GM23338 (cell line): Measurements from ENCODE around the gene ITGA1.

Source experiments
- CREB1 ChIP-seq: fragments of 250-450 bp; sonication (Bioruptor Pico); IDR thresholded peaks from 2 replicates; pipeline ENCODE4 v1.5.0; 2020; ENCODE audit warnings: low read depth, mild to moderate bottlenecking, moderate library complexity
- EZH2 ChIP-seq: fragments of 200-600 bp; sonication (generic); IDR thresholded peaks from one replicate; pipeline ENCODE4 v1.8.0; 2017; ENCODE audit warnings: antibody characterized with exemption, mild to moderate bottlenecking, low read depth; ENCODE audit not compliant: unreplicated experiment
- EZH2phosphoT487 ChIP-seq: fragments of 200-600 bp; sonication (generic); IDR thresholded peaks from one replicate; pipeline ENCODE4 v1.8.1; 2018; ENCODE audit warnings: antibody characterized with exemption; ENCODE audit not compliant: unreplicated experiment
- POLR2AphosphoS5 ChIP-seq: IDR thresholded peaks from 2 replicates; pipeline ENCODE4 v1.6.1; 2016; ENCODE audit warnings: antibody characterized with exemption, low read depth
- ZNF114 ChIP-seq: fragments of 250-450 bp; sonication (Bioruptor Pico); IDR thresholded peaks from 2 replicates; pipeline ENCODE4 v1.5.0; 2020; ENCODE audit warnings: mild to moderate bottlenecking, moderate library complexity
- TF ChIP-seq, protein P1 (sequence below), 2 experiments: fragments of 200-600 bp in 1 of 2; sonication (generic) in 1 of 2; conservative IDR thresholded peaks; 2 replicates each; pipeline versions ENCODE4 v1.5.1 to v1.6.1; 2016 to 2017; ENCODE audit warnings: antibody characterized with exemption in 2 of 2, low read depth in 2 of 2, mild to moderate bottlenecking in 2 of 2, moderate library complexity in 1 of 2
- TF ChIP-seq, protein P2 (sequence below): IDR thresholded peaks from one replicate; pipeline ENCODE4 v1.6.1; 2018; ENCODE audit warnings: antibody characterized with exemption; ENCODE audit not compliant: unreplicated experiment

DNA sequence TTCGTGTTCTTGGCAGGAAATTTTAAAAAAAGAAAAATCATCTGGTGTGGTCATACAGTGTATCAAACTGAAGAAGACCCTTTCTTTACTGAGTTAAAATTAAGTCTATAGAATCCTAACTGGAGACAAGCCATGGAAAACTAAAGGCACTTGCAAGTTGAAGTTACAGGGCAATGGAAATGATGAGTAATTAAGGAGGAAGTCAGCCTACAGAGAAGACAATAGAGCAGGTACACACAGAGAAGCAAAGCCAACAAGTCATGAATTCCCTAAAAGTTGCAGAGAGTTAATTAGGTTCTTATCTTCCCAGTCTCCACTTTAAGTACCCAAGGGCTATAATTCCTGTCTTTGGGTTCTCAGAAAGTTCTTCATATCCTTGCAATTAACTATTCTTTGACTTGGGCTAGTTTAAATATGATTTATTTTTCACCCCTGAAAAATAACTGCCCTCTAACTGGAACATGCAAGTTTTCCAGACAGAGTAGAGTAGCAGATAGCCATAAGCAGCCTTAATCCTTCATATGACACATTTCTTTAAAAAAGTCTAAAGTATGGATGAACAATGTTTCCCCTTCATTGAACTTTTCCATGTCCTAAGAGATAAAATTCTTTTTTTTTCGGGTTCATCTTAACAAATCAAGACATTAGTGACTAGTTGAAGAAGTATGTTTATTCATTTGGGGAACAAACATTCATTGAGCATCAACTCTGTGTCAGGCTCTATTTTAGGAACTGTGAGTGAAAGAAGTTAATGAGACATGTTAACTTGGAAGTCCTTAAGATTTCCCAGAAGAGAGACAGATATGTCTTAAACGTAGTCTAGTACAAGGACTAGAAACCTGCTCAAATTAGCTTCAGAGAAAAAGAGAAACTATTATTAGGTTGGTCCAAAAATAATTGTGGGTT, 196.3 kb downstream of the ITGA1 start:
- TF ChIP-seq, protein P1, sequence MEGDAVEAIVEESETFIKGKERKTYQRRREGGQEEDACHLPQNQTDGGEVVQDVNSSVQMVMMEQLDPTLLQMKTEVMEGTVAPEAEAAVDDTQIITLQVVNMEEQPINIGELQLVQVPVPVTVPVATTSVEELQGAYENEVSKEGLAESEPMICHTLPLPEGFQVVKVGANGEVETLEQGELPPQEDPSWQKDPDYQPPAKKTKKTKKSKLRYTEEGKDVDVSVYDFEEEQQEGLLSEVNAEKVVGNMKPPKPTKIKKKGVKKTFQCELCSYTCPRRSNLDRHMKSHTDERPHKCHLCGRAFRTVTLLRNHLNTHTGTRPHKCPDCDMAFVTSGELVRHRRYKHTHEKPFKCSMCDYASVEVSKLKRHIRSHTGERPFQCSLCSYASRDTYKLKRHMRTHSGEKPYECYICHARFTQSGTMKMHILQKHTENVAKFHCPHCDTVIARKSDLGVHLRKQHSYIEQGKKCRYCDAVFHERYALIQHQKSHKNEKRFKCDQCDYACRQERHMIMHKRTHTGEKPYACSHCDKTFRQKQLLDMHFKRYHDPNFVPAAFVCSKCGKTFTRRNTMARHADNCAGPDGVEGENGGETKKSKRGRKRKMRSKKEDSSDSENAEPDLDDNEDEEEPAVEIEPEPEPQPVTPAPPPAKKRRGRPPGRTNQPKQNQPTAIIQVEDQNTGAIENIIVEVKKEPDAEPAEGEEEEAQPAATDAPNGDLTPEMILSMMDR (conservative IDR thresholded peaks at IDR 0.05; ENCODE audit: low read depth in 2 of 2) = no peak
- TF ChIP-seq POLR2AphosphoS5 = no peak
- TF ChIP-seq EZH2 = no peak
- no peak for TF ChIP-seq ZNF114 (CRISPR knock-in tag)
- TF ChIP-seq CREB1 (CRISPR knock-in tag) = no peak
- TF ChIP-seq EZH2phosphoT487 = no peak
- TF ChIP-seq, protein P2, sequence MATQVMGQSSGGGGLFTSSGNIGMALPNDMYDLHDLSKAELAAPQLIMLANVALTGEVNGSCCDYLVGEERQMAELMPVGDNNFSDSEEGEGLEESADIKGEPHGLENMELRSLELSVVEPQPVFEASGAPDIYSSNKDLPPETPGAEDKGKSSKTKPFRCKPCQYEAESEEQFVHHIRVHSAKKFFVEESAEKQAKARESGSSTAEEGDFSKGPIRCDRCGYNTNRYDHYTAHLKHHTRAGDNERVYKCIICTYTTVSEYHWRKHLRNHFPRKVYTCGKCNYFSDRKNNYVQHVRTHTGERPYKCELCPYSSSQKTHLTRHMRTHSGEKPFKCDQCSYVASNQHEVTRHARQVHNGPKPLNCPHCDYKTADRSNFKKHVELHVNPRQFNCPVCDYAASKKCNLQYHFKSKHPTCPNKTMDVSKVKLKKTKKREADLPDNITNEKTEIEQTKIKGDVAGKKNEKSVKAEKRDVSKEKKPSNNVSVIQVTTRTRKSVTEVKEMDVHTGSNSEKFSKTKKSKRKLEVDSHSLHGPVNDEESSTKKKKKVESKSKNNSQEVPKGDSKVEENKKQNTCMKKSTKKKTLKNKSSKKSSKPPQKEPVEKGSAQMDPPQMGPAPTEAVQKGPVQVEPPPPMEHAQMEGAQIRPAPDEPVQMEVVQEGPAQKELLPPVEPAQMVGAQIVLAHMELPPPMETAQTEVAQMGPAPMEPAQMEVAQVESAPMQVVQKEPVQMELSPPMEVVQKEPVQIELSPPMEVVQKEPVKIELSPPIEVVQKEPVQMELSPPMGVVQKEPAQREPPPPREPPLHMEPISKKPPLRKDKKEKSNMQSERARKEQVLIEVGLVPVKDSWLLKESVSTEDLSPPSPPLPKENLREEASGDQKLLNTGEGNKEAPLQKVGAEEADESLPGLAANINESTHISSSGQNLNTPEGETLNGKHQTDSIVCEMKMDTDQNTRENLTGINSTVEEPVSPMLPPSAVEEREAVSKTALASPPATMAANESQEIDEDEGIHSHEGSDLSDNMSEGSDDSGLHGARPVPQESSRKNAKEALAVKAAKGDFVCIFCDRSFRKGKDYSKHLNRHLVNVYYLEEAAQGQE = no peak
